Measurements from ENCODE around the gene GGN.
A peak's percentile ranks its signal among the peaks of the same experiment; 100 is the strongest.
"Not testable (repeated sequence)": the region's sequence is repeated elsewhere in the genome, so short reads cannot be mapped to it uniquely, and the experiment has no call there.

The GGN gene, protein sequence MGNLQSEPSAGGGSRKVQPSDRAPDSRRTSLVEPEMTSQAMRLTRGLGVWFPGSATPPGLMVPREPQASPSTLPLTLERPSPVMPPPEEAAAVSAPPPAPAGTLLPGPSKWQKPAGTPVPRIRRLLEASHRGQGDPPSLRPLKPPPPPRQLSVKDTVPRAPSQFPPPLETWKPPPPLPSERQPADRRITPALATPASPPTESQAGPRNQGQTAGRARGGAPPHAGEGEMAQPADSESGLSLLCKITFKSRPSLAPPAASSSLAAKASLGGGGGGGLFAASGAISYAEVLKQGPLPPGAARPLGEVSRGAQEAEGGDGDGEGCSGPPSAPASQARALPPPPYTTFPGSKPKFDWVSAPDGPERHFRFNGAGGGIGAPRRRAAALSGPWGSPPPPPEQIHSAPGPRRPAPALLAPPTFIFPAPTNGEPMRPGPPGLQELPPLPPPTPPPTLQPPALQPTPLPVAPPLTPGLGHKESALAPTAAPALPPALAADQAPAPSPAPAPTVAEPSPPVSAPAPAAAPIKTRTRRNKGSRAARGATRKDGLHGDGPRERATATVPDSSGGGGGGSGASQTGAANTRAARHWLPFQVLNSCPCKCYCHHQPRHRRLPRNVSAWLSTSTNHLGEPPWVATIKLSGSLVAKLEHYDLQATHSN

DNA sequence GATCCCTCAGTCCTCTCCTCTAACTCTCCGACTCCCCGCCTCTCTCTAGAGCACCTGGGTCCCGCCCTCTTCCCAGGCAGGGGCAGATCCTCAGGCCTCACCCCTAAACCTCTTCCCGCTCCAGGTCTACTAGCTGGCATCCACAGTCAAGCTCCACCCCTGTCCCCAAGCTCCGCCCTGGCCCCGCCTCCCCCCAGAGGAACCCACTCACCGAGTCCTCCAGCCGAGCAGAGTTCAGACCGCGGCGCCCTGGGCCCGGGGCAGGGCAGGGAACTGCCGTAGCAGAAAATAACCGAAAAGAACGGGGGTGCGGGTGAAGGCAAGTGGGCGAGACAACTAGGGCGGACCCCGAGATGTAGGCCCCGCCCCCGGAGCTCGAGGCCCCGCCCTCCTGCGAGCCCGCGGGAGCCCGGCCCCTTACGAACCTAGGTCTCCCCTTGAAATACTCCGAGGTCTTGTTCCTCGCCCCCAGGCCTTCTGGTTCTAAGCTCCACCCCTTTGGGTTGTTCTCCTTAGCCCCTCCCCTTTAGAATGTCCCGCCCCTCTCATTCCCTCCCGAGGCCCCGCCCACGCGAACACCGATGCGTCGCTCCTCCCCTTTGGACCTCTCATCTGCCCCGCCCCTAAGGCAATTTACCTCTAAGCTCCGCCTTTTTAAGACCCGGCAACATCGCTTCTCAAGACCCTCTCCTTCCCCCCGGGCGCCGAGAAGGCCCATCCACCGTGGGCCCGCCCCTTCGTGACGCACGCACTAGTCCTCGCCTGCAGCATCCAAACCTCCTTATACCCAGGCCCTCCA lies at the start of gene GGN:
GGN (minus strand) TSS at position 485 of the 799 bp plus-strand sequence. CDS start 773 bp downstream, outside the sequence.
- DNase-seq, result peak; percentile 93

DNA sequence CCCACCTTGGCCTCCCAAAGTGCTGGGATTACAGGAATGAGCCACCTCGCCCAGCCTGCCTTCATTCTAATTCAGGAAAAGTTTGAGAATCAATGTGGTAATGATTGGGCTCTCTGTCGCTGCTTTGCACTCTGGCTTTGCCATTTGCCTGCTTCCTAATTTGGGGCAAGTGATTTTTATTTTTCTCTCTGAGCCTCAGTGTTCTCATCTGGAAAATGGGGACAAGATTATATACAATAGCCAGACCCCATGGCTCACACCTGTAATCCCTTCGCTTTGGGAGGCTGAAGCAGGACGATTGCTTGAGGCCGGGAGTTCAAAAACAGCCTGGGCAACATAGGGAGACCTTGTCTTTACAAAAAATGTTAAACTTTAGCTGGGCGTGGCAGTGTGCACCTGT lies 49.5 kb upstream of the GGN start:
- no peak for DNase-seq

DNA sequence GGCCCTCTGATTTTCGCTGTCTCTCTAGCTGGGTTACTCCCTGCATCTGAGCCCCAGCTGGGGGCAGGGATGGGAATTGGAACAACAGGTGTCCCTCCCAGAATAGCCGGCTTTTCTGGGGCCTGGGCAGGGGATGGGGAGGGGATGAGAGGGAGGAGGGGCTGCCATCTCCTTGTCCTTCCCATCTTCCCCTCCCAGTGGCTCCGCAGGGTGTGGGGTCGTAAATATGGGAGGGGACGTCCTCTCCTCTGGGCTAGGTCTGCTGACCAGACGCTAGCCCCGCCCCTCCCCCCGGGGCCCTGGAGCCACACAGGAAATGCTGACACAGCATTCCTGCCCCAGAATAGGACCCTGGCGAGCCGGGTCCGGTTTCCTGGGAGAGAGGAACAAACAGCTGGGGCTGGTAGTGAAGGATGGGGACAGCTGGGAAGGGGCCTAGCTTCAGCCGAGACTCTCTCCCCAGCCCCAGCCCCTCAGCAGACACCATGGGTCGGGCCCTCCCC lies 46.8 kb upstream of the GGN start:
- no peak for DNase-seq

DNA sequence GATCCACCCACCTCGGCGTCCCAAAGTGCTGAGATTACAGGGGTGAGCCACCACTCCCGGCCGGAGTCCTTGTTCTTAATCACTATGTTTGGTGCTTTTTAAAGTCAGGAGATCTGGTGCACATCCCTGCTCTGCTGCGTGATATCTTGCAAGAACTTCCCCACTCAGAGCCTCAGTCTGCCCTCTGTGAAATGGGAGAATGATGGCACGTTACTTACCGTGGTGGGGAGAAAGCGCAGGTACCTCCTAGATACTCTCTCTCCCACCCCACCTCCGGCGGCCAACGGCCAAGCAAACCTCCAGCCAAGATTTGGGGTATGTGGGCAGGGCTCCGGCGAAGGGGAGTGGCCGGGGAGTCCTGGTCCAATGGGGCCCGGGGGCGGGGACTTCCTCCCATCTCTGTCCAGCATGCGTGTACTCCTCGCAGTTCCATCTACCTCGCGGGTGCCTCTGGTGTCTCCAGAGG lies 45.5 kb upstream of the GGN start, which contains the start of gene RYR1:
RYR1 (plus strand) TSS at position 424 of the 466 bp plus-strand sequence. CDS start 139 bp downstream, outside the sequence.
- peak; percentile 80 for DNase-seq

DNA sequence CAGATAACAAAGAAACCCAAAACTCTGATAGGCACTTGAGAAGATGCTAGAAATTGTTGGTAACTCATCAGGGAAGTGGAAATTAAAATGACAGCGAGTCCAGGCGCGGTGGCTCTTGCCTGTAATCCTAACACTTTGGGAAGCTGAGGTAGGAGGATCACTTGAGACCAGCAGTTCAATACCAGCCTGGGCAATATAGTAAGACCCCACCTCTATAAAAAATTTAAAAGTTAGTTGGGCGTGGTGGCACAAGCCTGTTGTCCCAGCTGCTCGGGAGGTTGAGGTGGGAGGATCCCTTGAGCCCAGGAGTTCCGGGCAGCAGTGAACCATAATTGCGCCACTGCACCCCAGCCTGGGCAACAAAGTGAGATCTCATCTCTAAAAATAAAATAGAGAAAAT lies 43.1 kb upstream of the GGN start:
- DNase-seq, result no peak

DNA sequence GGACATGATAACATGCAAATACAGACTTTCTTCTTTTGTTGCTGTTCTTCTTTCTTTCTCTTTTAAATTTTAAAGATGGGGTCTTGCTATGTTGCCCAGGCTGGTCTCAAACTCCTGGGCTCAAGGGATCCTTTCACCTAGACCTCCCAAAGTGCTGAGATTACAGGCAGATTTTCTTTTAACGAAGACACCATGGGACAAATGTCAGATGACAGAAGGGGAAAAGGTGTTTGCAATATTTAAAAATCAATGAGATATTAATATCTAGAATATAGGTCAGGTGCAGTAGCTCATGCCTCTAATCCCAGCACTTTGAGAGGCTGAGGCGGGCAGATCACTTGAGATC lies 42.0 kb upstream of the GGN start:
- no peak for DNase-seq

DNA sequence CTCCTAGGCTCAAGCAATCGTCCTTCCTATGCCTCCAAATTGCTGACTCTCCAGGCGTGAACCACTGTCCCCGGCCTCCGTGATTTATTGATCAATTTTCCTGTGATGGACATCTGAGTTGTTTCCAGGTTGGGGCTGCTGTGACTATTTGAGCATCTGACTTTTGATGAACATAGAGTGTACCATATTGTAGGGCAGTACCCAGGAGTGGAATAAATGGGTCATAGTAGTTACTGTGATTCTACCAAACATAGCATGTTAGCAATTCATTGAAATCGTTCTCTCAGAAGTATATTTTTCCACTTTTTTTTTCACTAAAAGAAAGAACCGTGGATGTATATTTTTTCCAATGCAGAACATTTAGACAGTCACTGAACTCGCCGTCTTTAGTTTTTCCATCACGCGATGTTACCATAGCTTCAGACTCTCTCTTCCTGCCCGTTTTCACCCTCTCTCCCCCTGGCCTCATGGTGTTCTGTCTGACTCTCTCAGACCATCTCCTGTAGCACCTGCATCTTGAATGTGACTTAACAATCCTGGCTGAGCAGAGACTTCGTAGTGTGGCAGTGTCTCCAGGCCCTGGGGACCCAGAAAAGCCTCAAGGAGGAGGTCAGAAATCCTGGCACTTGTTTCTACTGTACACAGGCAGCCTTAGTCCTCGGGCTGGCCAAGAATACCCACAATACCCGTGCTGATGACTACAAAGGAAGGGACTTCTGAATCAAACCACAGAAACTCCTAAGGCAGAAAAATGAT lies 41.4 kb upstream of the GGN start:
- no peak for DNase-seq

DNA sequence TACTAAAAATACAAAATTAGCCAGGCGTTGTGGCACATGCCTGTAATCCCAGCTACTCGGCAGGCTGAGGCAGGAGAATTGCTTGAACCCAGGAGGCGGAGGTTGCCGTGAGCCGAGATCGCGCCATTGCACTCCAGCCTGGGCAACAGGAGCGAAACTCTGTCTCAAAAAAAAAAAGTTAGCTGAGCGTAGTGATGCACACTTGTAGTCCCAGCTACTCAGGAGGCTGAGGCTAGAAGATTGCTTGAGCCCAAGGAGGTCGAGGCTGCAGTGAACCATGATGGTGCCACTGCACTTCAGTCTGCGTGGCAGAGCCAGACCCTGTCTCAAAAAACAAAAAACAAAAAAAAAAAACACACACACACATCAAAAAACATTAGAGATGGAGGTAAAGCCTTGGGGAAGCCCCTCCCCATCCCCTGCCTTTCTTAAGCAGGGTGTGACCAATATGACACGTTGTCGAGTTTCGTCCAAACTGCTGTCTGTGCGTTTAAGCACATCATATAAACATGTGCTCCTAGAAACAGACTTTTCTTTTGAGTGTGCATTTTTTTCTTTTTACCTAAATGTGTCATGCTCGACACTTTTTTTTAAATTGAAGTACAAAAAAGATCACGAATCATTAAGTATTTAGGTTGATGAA lies 39.3 kb upstream of the GGN start:
- not testable (repeated sequence) for DNase-seq

DNA sequence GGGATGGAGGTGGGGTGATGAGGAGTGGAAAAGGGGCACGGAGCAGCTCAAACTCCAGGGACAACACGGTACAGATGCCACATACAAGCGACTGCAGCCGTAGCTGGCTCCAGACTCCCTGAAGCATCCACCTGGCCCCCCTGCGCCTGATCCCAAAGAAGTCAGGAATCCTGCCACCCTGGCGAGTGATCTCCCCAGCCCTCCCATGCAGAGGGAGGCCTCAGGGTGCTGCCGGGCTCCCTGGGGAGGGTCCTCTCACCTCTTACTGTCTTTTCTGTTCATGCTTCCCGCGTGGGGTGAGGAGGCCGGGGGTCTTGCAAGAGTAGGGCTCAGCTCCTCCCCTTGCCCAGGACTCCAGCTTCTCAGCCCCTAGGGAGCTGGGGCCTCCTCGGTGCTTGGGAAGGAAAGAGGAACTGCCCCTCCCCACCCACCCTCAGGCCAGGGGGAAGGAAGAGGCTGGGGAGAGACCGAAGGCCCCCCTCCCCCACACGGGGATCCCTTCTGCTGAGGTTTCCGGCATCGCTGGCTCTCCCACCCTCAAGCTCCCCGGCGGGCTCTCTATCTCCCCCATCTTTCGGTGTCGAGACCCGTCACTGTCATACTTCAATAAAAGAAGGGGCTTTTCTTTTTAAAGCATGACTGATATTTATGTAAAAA lies 38.1 kb upstream of the GGN start, which contains the start of gene RASGRP4:
RASGRP4 (minus strand) TSS at position 410 of the 657 bp plus-strand sequence; CDS start at position 282, 128 bp downstream.
- peak; percentile 73 for DNase-seq

DNA sequence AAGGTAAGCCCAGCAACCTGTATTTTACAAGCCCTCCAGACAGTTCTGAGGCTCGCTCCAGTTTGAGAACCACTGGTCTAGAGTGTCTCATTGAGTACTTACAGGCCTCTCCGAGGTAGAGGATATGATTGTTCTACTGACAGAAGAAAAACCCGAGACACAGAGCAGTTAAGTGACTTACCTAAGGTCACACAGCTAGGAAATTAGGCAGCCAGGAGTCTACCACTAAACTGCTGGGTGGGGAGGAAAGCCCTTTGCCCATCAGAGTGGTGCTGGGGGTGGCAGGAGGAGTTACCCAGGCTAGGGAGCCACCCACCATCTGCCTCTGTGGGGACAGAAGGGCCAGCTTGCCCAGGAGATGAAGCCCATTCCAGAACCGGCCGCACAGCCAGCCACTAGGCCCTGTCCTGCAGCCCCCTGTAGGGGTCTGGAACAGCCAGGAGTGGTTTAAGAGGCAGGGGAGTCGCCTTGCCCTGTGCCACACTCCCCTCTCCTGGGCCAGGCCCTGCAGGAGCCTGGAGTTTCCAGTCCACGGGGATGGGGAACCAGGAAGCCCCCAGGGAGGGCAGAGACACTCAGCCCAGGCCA lies 37.5 kb upstream of the GGN start:
- DNase-seq, result no peak

DNA sequence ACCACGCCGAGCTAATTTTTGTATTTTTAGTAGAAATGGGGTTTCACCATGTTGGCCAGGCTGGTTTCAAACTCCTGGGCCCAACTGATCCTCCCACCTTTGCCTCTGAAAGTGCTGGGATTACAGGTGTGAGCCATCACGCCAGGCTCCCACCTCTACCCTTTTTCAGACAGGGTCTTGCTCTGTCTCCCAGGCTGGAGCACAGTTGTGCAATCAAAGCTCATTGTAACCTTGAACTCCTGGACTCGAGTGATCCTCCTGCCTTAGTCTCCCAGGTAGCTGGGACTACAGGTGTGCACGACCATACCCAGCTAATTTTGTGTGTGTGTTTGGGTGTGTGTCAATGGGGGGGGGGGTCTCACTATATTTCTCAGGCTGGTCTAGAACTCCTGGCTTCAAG lies 36.4 kb upstream of the GGN start:
- no peak for DNase-seq

DNA sequence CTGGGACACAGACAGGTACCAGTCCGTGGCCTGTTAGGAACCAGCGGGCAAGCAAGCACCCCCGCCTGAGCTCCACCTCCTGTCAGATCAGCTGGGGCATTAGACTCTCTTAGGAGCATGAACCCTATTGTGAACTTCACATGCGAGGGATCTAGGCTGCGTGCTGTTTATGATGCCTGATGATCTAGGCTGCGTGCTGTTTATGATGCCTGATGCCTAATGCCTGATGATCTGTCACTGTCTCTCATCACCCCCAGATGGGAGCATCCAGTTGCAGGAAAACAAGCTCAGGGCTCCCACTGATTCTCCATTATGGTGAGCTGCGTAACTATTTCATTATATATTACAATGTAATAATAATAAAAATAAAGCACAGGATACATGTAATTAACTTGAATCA lies 34.6 kb upstream of the GGN start:
- DNase-seq, result no peak

DNA sequence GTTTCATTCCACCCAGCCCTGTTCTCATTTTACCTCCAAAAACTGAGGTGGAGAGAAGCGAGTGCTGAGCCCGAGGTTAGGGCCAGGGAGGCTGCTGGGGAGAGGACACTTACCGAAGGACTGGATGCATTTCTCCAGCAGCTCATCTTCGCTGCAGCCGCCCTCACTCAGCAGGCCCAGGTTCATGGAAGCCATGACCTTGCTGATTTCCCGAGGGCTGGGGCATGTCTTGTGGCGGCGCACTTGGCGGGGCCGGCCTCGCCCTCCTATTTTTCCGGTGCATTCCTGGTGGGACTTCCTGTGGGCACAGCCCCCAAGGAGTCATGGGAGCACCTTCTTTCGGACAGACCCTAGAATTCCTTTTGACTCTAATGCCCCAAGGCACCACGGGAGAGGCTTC lies 34.0 kb upstream of the GGN start:
- DNase-seq, result no peak

DNA sequence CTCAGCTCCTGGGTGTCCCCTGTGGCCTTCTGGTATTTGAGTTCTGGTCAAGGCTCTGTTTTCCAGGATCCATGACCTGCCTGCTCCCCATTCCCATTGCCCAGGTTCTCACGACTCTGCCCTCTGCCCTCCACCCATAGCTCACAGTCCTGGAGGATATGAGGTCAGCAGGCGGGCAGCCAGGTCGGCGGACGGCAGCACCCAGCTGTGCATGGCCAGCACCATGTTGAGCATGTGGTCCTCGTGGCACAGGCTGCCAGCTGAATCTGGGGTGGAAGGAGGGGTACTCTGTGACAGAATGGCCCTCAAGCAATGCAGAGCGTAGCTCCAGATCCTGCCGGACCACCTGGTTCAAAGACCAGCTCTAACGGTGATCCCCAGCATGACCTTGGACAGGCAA lies 33.1 kb upstream of the GGN start:
- no peak for DNase-seq

DNA sequence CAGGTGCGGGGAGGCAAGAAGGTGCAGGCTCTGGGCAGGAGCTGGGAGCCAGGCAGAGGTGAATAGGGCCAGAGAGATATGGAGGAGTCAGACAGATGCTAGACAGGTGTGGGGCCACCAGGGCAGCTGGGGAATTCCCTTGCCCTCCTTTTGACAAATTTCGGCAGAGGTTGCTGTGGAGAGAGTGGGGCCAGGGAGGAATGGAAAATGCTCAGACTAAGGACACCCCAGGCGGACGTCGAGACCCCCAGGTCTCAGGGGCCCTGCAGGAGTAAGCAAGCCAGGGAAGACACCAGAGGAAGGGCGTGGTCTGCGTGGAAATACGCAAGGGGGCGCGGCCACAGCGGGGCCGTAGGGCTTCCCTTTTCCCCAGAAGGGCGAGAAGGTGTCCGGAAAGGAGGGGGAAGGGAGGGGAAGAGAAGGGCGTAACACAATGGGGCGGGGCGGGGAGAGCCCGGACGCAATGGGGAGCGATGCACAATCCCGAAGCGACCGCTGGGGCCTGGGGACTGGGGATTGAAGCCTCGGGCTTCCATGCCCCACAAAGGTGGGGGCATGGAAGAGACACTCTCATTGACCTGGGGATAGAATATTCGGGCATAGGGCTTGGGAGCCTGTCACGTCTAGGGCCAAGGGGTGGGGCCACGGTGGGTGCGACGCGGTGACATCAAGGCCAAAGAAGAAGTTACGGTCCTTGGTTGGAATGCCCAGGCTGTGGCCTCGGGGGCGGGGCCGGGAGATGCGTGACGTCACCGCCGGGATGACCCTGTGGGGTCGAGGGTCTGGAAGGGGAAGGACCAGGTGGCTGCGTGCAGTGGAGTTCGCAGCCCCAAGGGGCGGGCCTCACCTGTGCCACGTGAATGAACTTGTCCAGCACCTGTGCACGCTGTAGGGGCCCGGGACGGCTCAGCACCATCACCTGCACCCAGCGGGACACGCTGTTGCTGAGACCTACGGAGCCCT lies 30.0 kb upstream of the GGN start:
- DNase-seq, result peak; percentile 79

DNA sequence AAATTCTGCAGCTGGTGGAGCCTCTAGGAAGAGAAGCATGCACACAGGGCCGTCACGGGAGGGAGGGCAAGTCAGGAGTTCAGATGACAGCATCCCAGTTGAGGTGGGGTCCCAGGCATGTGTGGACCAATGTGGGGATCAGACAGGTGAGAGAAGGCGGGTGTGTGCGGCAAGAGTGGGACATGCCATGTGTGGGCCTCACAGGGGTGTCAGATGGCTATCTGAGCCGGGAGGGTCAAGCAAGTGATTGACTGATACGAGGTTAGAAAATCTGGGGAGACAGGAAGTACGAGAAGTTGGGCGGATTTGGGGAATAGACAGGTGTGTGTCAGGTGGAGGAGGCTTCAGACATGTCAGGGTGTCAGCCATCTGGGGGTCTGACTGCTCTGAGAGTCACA lies 29.3 kb upstream of the GGN start:
- no peak for DNase-seq

DNA sequence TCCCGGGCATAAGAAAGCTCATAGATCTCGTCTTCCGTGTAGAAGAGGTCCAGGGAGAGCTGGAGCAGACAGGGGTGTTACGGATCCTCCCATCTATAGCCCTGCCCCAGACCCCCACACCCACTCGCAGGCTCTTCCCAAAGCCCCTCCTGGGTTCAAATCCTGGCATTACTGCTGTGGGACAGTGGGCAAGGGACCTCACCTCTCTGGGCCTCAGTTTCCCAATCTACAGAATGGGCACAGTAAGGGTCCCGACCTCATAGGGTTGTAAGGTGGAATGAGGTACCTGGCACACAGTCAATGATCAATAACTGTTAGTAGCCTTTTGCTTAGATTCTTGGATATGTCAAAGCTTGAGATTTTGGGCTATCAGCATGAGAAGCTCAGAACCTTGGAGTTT lies 25.6 kb upstream of the GGN start:
- DNase-seq, result no peak

DNA sequence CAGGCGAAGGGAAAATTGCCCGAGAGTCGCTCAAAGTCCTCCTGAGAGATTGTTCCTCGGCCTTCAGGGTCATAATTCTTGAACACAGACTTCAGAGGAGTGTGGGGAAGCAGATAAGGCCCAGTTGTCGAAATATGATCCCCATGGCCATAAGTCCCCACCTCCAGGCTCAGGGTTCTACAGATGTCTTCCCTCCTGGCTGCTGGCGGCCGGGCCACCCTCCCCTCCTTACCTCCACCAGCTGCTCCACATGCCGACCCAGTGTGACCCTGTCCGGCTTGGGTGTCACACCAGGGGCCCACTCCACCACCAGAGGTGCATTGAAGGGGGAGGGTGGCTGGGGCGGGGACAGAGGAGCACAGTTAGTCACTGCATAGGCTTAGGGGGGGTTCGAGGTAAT lies 25.1 kb upstream of the GGN start:
- no peak for DNase-seq

DNA sequence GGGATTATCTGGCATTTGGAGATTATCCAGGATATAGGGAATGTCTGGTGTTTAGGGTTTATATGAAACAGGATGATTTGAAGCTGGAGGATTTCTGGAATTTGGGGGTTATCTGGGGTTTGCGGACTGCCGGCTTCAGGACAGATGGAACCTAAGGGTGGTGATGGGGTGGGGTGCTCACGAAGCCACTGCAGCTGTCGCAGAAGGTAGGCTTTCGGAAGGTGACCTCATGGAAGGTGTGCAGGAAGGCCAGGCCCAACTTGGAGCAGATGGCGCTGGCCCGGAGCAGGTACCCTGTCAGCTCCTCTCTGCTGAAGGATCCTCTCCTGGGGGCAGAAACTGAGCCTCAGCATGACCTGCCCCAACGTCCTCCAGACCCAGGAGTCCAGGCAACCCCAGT lies 24.7 kb upstream of the GGN start:
- no peak for DNase-seq

DNA sequence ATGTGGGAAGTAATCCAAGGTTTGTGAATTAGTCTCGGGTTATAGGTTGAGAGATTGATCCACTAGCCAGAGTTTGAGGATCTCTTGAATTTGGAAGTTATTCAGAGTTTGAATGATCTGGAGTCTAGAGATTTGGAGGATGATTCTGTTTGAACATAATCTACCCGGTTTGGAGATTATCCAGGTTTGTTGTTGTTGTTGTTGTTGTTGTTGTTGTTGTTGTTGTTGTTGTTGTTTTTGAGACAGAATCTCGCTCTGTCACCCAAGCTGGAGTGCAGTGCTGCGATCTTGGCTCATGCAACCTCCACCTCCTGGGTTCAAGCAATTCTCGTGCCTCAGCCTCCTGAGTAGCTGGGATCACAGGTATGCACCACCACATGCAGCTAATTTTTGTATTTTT lies 24.1 kb upstream of the GGN start:
- DNase-seq, result not testable (repeated sequence)
